OCI-LY3 (cell line): ENCODE measurements around the gene SEMA3G.

ENCODE experiments used
- EZH2phosphoT487 ChIP-seq: fragments of 200-600 bp; shearing (Covaris generic); IDR thresholded peaks from 2 replicates; pipeline ENCODE4 v1.6.1; 2018; ENCODE audit warnings: antibody characterized with exemption, mixed run types, low read depth
- TF ChIP-seq, protein P1 (sequence below): fragments of 200-600, 300-600 bp; sonication (generic); IDR thresholded peaks from 2 replicates; pipeline ENCODE4 v1.5.1; 2014; ENCODE audit warnings: antibody characterized with exemption, low read length, low read depth

- TF ChIP-seq, protein P1, sequence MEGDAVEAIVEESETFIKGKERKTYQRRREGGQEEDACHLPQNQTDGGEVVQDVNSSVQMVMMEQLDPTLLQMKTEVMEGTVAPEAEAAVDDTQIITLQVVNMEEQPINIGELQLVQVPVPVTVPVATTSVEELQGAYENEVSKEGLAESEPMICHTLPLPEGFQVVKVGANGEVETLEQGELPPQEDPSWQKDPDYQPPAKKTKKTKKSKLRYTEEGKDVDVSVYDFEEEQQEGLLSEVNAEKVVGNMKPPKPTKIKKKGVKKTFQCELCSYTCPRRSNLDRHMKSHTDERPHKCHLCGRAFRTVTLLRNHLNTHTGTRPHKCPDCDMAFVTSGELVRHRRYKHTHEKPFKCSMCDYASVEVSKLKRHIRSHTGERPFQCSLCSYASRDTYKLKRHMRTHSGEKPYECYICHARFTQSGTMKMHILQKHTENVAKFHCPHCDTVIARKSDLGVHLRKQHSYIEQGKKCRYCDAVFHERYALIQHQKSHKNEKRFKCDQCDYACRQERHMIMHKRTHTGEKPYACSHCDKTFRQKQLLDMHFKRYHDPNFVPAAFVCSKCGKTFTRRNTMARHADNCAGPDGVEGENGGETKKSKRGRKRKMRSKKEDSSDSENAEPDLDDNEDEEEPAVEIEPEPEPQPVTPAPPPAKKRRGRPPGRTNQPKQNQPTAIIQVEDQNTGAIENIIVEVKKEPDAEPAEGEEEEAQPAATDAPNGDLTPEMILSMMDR, result no peak
- TF ChIP-seq EZH2phosphoT487, result no peak
These were observed 39.2 kb downstream of the SEMA3G start for GRCh38 chr3:52405601-52406110.
